Measurements from ENCODE around the gene SLC16A14.

DNA sequence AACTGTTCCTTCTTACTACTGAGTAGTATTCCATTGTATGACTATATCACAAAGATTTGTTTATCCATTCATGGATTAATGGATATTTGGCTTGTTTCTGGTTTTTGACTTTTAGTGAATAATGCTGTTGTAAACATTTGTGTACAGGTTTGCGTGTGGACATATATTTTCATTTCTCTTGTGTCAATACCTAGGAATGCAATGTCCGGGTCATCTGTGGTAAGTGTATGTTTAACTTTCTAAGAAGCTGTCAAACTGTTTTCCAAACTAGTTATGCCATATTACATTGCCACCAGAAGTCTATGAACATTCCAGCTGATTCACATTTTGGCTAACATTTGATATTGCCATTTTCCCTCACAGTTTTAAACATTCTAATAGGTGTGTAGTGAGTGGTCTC lies 29.1 kb upstream of the SLC16A14 start:
- TF ChIP-seq ZNF274 (IDR thresholded peaks at IDR 0.05; ENCODE audit: low read depth, low read length) (no peak), SUZ12 (IDR thresholded peaks at IDR 0.05; ENCODE audit: extremely low read depth, insufficient read depth, insufficient read length) (no peak), YY1 (IDR thresholded peaks at IDR 0.05; ENCODE audit: insufficient read depth, insufficient read length) (no peak)

Data from NT2/D1 (cell line).